Fibroblast of villous mesenchyme (primary cell): ENCODE data around the gene PRSS50. TPM values are rescaled to one million over a fixed set of nuclear protein-coding genes. Genes with fewer than 3 reads are reported as not detected.
"Not testable (repeated sequence)": the region's sequence is repeated elsewhere in the genome, so short reads cannot be mapped to it uniquely, and the experiment has no call there.

Source experiments
- DNase-seq: peaks from one replicate; pipeline ENCODE4 v3.0.0-alpha.2; 2010; ENCODE audit warnings: low read depth
- H3K4me3 ChIP-seq: 2 replicates; pipeline ENCODE4 v1.5.1; 2011; ENCODE audit warnings: low read depth, mild to moderate bottlenecking, low read length
- CTCF ChIP-seq: IDR thresholded peaks from 2 replicates; pipeline ENCODE4 v1.5.1; 2012; ENCODE audit warnings: low read depth, mild to moderate bottlenecking, low read length; ENCODE audit not compliant: insufficient read depth
- total RNA-seq: library from RNA; depleted of rRNA; stranded (reverse); fragments of >200 nt; gene quantifications from 2 replicates; pipeline ENCODE4 v1.2.3, GENCODE V29; 2012

The PRSS50 gene
- total RNA-seq, 1 donor = not detected

- H3K4me3 ChIP-seq = no peak overlapping the region
- TF ChIP-seq CTCF = no peak
- no peak for DNase-seq
Observed at GRCh38 chr3:46750555-46751038, 32.9 kb upstream of the PRSS50 start.

- no peak overlapping the region for H3K4me3 ChIP-seq
- DNase-seq = no peak
- TF ChIP-seq CTCF = no peak
Observed at GRCh38 chr3:46749129-46749528, 31.5 kb upstream of the PRSS50 start.

- DNase-seq = no peak
- TF ChIP-seq CTCF = no peak
- no peak overlapping the region for H3K4me3 ChIP-seq
Observed at GRCh38 chr3:46748170-46748569, 30.5 kb upstream of the PRSS50 start.

- TF ChIP-seq CTCF = no peak
- DNase-seq = no peak
- no peak overlapping the region for H3K4me3 ChIP-seq
Observed at GRCh38 chr3:46746711-46747110, 29.0 kb upstream of the PRSS50 start.

- H3K4me3 ChIP-seq = no peak overlapping the region
- TF ChIP-seq CTCF = no peak
- DNase-seq = no peak
Observed at GRCh38 chr3:46742992-46743585, 25.4 kb upstream of the PRSS50 start.

GRCh38 chr3:46739565-46739964 is 21.9 kb upstream of the PRSS50 start:
- H3K4me3 ChIP-seq, DNase-seq: not testable (repeated sequence)

GRCh38 chr3:46737329-46737731 is 19.7 kb upstream of the PRSS50 start:
- H3K4me3 ChIP-seq = no peak overlapping the region
- TF ChIP-seq CTCF = no peak
- no peak for DNase-seq
